H1 (cell line): ENCODE measurements around the gene CREB3L4. TPM values are rescaled to one million over a fixed set of nuclear protein-coding genes. Genes with fewer than 3 reads are reported as not detected.

Experiments used
- ASH2L ChIP-seq: fragments of 200-600, 300-600 bp; sonication (generic); IDR thresholded peaks from one replicate; pipeline ENCODE4 v1.7.1; 2017; ENCODE audit warnings: low read length
- BACH1 ChIP-seq: IDR thresholded peaks from 2 replicates; pipeline ENCODE4 v1.6.1; 2012; ENCODE audit warnings: low read length, improper control_type of control experiment
- BRCA1 ChIP-seq: IDR thresholded peaks from 2 replicates; pipeline ENCODE4 v1.6.1; 2012; ENCODE audit warnings: low read depth, low read length, improper control_type of control experiment
- CBX5 ChIP-seq: fragments of 300-800, 300-1000 bp; sonication (generic); IDR thresholded peaks from 2 replicates; pipeline ENCODE4 v1.7.1; 2016; ENCODE audit warnings: antibody characterized with exemption, low read length, low read depth
- CHD1 ChIP-seq: IDR thresholded peaks from 2 replicates; pipeline ENCODE4 v1.6.1; 2012; ENCODE audit warnings: low read depth, low read length, improper control_type of control experiment
- CHD2 ChIP-seq: IDR thresholded peaks from 2 replicates; pipeline ENCODE4 v1.6.1; 2012; ENCODE audit warnings: low read length, improper control_type of control experiment
- CREB1 ChIP-seq: IDR thresholded peaks from 2 replicates; pipeline ENCODE4 v1.6.1; 2012; ENCODE audit warnings: inconsistent platforms
- EGR1 ChIP-seq: IDR thresholded peaks from 2 replicates; pipeline ENCODE4 v1.6.1; 2011; ENCODE audit warnings: low read depth, low read length, borderline replicate concordance
- EP300 ChIP-seq, 2 experiments: IDR thresholded peaks; 1 replicate in 1 of 2; 2 replicates in 1 of 2; pipeline ENCODE4 v1.6.1; 2011 to 2012; ENCODE audit warnings: low read depth in 2 of 2, low read length in 2 of 2, mild to moderate bottlenecking in 2 of 2, borderline replicate concordance in 1 of 2, inconsistent platforms in 1 of 2, moderate library complexity in 1 of 2
- FOSL1 ChIP-seq: IDR thresholded peaks from 2 replicates; pipeline ENCODE4 v1.6.1; 2011; ENCODE audit warnings: mild to moderate bottlenecking, low read depth, low read length, moderate library complexity; ENCODE audit not compliant: insufficient read depth
- GTF2F1 ChIP-seq: IDR thresholded peaks from 2 replicates; pipeline ENCODE4 v1.6.1; 2012; ENCODE audit warnings: low read depth, low read length, improper control_type of control experiment, borderline replicate concordance
- HDAC2 ChIP-seq, 2 experiments: fragments of 300-600 bp in 1 of 2; sonication (generic) in 1 of 2; IDR thresholded peaks; 2 replicates each; pipeline ENCODE4 v1.6.1; 2011 to 2012; ENCODE audit warnings: low read depth in 2 of 2, low read length in 2 of 2, mild to moderate bottlenecking in 2 of 2, moderate library complexity in 2 of 2, borderline replicate concordance in 1 of 2, inconsistent platforms in 1 of 2
- MAFK ChIP-seq: IDR thresholded peaks from 2 replicates; pipeline ENCODE4 v1.6.1; 2012; ENCODE audit warnings: low read depth, mild to moderate bottlenecking, improper control_type of control experiment, low read length
- POLR2AphosphoS5 ChIP-seq: IDR thresholded peaks from 2 replicates; pipeline ENCODE4 v1.6.1; 2011; ENCODE audit warnings: low read depth, low read length
- RNF2 ChIP-seq: fragments of 200-900, 300-1000 bp; sonication (generic); IDR thresholded peaks from 2 replicates; pipeline ENCODE4 v1.7.1; 2016; ENCODE audit warnings: borderline replicate concordance, low read depth, mild to moderate bottlenecking, antibody characterized with exemption, low read length; ENCODE audit not compliant: poor library complexity, severe bottlenecking; ENCODE audit errors: missing control alignments
- SAP30 ChIP-seq: fragments of 300-600 bp; sonication (generic); IDR thresholded peaks from 2 replicates; pipeline ENCODE4 v1.7.1; 2012; ENCODE audit warnings: low read length, moderate library complexity, mild to moderate bottlenecking, inconsistent platforms; ENCODE audit not compliant: insufficient read depth, insufficient replicate concordance
- SIN3A ChIP-seq, 2 experiments: IDR thresholded peaks in 1 of 2; conservative IDR thresholded peaks in 1 of 2; 2 replicates each; pipeline ENCODE4 v1.6.1; 2011 to 2012; ENCODE audit warnings: low read length in 2 of 2, improper control_type of control experiment in 1 of 2, low read depth in 1 of 2, mild to moderate bottlenecking in 1 of 2
- SIRT6 ChIP-seq: IDR thresholded peaks from one replicate; pipeline ENCODE4 v1.7.1; 2012; ENCODE audit warnings: low read length, inconsistent platforms
- TAF7 ChIP-seq: optimal IDR thresholded peaks from 2 replicates; pipeline ENCODE3; 2011; ENCODE audit warnings: low read depth, mild to moderate bottlenecking, inconsistent platforms, low read length, moderate library complexity, borderline replicate concordance
- TBP ChIP-seq: IDR thresholded peaks from 2 replicates; pipeline ENCODE4 v1.6.1; 2011; ENCODE audit warnings: low read depth, low read length, improper control_type of control experiment
- ZNF274 ChIP-seq: IDR thresholded peaks from 2 replicates; pipeline ENCODE4 v1.7.0; 2012; ENCODE audit warnings: low read length, borderline replicate concordance; ENCODE audit errors: extremely low read depth
- polyA plus RNA-seq, 7 experiments: library from polyadenylated mRNA; depleted of rRNA in 3 of 7; stranded (reverse) in 5 of 7; unstranded in 2 of 7; fragments of >200 nt in 5 of 7; fragments of 200-250 nt in 2 of 7; gene quantifications; 1 replicate in 5 of 7; 2 replicates in 1 of 7; 4 replicates in 1 of 7; pipeline versions ENCODE4 v1.2.1 to v1.2.3, GENCODE V29; 2011 to 2013; ENCODE audit warnings: missing spikeins in 2 of 7, mixed read lengths in 2 of 7
- total RNA-seq: library from RNA; stranded (reverse); fragmentation: NEBNext Ultra II Directional; extraction: Animal tissue kit (Norgen Biotek cat#: 25700); gene quantifications from 2 replicates; pipeline ENCODE4 v1.2.1, GENCODE V29; 2021
- TF ChIP-seq, protein P1 (sequence below): IDR thresholded peaks from 2 replicates; pipeline ENCODE4 v1.6.1; 2011; ENCODE audit warnings: low read depth, mild to moderate bottlenecking, low read length; ENCODE audit not compliant: insufficient read depth

CREB3L4 gene
- total and polyA plus RNA-seq, 2 of the 8 experiments (the other 6 are each of a cell fraction or from before 2014, with no cell fraction given): 34.4 to 54.0 TPM

DNA sequence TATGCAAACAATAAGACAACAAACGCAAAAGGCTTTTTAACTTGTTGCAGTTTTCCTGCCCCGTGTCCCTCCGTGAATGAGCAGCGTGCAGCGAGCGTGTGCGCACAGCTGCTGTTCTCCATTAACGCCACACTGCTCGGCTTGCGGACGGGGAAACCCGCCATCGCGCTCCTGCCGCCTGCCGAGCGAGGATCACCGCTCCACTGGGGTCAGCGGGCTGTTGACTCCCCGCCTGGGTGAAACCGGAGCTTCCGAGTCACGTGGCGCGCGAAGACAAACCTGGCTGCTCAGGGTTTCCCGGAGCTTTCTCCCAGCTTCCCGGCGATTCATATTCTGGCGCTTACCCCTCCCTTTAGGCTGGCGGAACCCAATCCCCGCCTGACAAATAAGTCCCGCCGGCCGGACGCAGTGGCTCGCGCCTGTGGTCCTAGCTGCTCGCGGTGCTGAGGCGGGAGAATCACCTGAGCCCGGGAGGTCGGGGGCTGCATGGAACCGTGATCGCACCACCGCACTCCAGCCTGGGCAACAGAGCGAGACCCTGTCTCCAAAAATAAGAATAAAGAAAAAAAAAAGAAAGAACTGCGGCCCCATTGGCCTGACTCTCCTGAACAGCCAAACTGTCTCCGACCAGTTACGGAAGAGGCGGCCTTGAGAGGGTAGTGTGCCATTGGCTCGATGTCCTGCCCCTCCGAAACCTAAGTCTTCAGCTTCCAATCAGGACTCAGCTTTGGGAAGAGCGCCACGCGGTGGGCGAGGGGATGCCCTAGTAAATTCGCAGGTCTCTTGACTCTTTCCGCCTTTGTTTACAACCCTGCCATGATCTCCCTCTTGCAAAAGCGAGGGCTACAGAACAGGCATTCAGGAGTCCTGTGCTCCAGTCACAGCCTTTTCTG lies at the start of gene CREB3L4 (continued):
- TF ChIP-seq MAFK (0 out of 2 replicates have a peak, but pooled peaks have one; percentile 15), ASH2L (peak; percentile 90), GTF2F1 (peak; percentile 40; the same call in 1 of the 2 replicates), BACH1 (no peak), CHD1 (no peak), SIN3A (conservative IDR thresholded peaks at IDR 0.05 in 1 of 2, IDR thresholded peaks at IDR 0.05 in 1 of 2; ENCODE audit: low read depth in 1 of 2, low read length in 2 of 2) (peak; percentile 51 to 69; a peak in 3 of 4 replicates), CREB1 (peak; percentile 46; the same call in 1 of the 2 replicates), BRCA1 (0 out of 2 replicates have a peak, but pooled peaks have one; percentile 6), ZNF274 (no peak), SAP30 (peak; percentile 6), TBP (peak; percentile 81), TAF7 (peak; percentile 76), POLR2AphosphoS5 (peak; percentile 93), CHD2 (peak; percentile 91), FOSL1 (no peak), RNF2 (no peak), SIRT6 (no peak), EGR1 (no peak), HDAC2 (IDR thresholded peaks at IDR 0.05; ENCODE audit: borderline replicate concordance in 1 of 2, low read depth in 2 of 2, low read length in 2 of 2) (peak in 1 of 2 experiments; percentile 90; a peak in 1 of 4 replicates), EP300 (IDR thresholded peaks at IDR 0.05; ENCODE audit: borderline replicate concordance in 1 of 2, low read depth in 2 of 2, low read length in 2 of 2) (no peak), CBX5 (no peak)
- TF ChIP-seq, protein P1, sequence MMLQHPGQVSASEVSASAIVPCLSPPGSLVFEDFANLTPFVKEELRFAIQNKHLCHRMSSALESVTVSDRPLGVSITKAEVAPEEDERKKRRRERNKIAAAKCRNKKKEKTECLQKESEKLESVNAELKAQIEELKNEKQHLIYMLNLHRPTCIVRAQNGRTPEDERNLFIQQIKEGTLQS: 0 out of 2 replicates have a peak, but pooled peaks have one; percentile 65
